AML-193 (cell line): ENCODE data around the gene TUBB4B.
A peak's percentile ranks its signal among the peaks of the same experiment; 100 is the strongest.

Experiments used
- DNase-seq, 2 experiments: peaks; one replicate each; lab custom pipeline; 2025; lab: John Stamatoyannopoulos, UW

The TUBB4B gene

DNA sequence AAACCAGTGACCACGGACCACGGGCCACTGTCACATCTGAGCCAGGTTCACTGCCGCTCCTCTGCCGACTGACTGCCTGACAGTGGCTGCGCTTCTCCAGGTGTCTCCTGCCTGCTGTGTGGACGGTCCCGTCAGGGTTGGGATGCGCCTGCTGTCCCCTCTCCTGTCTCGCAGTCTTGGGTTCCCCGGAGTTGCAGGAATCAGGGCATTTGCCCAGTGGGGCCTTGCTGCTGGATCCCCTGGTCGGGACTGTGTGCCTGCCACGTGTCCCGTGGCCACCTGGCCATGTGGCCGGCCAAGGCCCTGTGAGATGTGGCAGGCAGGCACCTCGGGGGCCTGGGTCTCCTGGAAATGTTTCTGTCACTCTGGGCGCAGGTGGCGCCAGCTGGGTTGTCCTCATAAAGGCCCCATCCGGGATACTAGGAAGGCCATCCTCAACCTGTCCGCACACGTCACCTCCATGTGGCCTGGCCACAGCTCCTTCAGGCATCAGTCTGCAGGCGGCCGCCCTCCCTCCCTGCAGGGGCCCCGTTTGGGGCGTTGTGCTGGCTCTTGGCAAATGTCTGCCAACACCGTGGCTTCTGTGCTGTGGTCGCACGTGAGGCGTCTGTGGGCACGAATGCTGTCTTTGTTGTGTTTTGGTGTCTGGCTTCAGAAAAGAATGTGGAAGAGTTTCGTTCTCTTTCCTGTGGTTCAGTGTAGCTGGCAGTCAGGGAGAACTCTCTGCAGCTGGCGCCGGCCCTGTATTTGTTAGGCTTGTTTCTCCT is 30.0 kb downstream of the TUBB4B start:
- DNase-seq, result no peak

DNA sequence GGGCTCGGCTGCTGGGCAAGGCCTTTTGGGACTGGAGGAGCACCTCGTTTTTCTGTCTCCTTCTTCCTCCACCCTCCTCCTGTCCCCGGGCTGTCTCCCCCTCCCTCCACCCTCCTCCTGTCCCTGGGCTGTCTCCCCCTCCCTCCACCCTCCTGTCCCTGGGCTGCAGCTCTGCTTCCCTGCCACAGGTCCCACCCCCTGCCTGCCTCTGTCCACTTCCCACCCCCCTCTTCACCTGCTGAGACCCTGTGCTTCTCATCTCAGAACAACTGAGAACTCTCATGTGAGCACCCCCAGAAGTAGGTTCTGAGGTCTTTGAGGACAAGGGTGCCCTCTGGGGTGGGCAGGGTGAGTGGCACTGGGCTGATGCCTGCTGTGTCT is 30.6 kb downstream of the TUBB4B start:
- no peak for DNase-seq

DNA sequence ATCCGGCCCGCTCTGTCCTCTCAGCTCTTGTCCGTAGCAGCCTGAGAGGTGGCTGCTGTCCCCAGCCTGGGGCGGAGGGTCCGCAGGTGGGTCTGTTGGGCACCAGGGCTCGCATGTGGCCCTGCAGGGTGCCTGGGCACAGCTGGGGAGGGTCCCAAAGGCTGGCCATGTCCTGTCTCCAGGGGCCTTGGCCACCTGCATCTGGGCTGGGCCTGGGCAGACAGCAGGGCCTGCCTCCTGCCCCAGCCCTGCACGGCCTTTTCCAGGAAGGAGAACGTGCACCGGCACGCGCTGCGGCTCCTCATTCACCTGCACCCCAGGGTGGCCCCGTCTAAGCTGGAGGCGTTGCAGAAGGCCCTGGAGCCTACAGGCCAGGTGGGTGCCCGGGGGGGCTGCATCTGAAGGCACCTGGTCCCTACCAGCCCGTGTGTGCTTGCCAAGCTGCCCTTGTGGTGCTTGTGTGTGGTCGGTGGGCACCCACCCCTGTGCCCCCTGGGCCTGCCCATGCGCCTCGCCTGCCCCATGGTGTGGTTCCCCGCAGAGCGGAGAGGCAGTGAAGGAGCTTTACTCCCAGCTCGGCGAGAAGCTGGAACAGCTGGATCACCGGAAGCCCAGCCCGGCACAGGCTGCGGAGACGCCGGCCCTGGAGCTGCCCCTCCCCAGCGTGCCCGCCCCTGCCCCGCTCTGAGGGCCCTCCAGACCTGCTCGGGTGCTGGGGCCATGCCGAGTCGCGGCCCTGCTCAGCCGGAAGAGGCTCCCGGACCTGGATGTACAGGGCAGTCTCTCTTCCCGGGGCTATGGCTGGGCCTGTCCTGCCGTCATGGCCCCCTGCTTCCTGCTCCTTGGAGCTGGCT is 31.4 kb downstream of the TUBB4B start:
- no peak for DNase-seq

DNA sequence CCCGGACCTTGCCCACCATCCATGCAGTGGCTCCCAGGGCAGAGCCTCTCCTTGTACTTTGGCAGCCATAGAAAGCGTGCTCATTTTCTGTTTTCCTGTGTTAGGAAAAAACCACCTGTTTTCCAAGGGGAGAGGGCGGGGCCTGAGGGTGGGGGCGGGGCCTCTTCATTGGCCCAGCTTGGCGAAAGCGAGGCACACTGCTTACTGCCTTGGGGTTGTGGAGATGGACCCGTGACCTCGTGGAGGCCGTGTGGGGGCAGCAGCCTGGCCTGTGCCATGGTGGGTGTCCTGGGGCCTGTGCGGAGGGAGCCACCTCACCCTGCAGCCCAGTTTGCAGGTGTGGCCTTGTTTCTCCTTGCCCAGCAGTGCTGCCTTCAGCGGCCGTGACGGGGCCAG is 32.0 kb downstream of the TUBB4B start:
- DNase-seq, result no peak

DNA sequence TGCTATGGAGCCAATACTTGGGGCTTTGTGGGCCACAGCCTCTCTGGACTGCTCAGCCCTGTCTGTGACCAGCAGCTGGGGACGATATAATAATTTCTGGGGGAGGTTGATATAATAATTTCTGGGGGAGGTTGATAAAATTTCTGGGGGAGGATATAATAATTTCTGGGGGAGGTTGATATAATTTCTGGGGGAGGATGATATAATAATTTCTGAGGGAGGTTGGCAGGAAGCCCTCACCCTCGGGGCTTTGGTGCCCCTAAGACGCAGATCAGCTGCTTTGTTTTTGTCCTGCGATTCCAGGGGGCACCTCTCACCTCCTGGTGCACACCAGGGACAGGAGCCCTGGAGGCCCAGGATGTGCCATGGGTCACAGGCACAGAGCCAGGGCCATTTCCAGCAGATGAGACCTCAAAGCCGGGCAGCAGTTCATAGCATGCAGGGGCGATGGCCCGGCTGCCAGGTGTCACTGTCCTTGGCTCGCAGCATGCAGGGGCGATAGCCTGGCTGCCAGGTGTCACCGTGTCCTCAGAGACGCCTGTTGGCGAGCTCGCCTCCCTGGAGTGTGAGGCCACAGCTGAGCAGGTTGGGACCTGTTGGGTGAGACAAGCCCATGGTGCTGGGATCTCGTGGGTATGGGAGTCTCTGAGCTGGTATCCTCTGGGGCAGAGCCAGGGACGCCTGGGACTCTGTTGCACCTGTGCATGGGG is 32.7 kb downstream of the TUBB4B start:
- DNase-seq, result no peak

DNA sequence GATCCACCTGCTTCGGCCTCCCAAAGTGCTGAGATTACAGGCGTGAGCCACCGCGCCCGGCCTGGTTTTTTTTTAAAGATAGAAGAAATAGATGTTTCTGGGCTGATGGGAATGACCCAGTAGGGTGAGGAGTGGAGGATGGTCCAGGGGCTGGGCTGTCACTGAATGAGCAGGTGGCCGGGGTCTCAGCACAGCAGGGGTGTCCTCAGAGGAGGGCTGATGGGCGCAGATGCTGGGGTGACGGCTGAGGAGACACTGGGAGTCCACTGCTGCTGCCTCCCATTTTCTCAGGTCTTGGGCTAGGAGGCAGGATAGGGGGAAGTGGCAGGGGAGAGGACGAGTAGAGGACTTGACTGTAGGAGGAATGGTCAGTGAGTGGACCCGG is 34.1 kb downstream of the TUBB4B start:
- no peak for DNase-seq

DNA sequence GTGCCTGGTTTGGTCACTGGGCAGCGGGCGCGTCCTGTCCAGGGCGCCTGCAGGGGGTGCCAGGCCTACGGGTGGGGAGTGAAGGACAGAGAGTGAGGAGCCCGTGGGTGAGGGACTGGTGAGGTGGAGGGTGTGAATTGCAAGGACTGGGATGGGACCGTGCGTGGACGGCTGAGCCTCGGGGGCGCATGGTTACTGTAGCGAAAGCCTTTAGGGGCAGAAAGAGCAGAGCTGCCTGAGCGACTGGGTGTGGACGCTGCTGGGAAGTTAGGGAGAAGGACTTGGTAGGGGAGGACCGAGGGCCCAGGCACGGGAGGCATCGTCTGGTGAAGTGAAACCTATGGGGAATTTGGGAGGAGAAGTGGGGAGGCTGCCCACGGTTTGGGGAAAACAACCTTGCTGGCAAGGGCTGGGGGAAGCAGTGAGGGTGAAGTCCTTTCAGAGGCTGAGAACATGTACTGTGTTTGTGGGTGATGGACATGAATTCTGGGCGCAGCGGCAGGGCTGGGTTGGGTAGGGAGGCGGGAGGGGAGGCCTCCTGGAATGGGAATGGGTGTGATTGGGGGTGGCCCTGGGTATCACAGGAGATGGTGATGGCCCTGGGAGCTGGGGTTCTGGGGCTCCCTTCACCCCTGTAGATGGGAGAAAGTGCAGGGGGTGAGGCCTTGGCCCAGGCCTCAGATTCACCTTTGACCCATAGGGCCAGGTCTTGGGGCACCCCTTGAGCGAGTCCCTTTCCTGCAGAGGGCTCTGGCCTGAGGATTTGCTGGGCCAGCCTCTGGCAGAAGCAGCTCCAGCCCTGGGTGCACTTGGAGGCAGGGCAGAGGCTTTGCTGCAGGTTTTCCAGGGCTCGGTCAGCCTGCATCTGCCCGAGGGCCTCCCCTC is 34.7 kb downstream of the TUBB4B start:
- DNase-seq, result no peak

DNA sequence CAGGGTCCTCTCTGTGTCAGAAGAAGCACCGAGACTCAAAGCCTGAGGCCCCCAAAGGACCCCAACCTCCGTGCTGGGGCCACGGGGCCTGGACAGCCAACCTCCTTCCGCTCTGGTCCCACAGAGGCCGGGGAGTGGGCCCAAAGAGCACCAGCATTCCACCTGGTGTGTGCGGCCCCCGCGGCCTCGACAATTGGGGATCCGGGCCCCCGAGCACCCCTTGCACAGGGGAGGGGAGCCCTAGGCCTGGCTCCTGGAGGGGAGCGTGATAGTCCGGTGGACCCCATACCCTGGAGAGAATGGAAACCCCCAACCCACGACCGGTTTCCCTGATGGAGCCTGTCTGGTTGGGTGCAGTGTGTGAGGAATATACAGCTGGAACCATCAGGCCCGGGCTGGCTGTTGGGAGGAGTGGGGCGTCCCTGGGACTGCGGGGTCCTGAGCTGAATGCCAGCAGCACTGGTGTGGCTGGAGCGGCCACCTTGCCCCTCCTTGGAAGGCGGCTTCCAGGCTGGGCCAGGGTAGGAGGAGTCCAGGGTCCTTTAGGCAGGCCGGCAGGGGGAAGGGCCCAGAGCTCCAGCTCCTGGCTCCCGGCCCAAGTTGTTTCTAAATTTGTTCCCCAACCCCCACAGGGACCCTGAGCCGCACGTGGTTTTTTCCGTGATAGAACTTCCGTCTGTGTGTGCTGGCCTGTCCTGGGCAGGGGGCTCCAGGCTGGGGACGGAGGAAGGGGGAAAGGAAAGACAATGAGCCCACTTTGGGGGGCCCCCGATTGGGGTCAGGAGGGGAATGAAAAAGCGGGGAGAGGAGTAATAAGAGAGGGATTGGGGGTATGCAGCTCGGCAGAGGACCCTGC is 35.6 kb downstream of the TUBB4B start:
- peak; percentile 28 to 40 for DNase-seq

DNA sequence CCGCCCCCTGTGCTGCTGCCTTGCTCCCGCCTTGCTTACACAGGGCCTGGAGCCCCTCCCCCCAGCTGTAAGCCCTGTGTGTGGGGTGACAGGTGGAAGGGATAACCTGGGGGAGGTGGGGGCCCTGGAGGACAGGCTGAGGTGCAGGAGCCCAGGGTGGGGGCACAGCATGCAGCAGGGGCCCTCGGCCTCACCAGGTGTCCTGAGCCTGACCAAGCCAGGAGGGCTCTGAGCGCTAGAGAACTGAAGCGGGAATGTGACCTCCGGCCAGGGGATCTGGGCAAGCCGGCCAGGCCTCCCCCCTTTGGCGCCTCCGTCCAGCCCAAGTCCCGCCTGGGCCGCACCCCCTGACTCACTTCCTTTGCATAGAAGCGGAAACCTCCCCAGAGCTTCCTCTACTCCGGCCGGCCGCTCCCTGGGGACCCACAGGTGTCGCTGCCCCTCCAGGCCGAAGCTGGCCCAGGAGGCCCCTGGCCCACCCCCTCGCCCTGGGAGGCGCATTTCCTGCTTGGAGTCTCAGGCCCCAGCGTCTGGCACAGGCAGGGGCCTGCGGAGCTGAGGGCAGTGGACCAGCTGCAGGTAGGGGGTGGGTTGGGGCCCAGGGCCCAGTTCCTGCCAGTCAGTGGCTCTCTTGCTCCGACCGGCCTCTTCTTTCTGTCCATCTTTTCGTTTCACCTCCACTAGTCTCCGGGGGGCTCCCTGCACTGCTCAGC is 36.4 kb downstream of the TUBB4B start, which contains the start of gene TOR4A:
TSS of gene TOR4A (plus strand) at position 398 of the 713 bp plus-strand sequence. CDS start 964 bp downstream, outside the sequence.
- DNase-seq, result peak; percentile 64 to 71

DNA sequence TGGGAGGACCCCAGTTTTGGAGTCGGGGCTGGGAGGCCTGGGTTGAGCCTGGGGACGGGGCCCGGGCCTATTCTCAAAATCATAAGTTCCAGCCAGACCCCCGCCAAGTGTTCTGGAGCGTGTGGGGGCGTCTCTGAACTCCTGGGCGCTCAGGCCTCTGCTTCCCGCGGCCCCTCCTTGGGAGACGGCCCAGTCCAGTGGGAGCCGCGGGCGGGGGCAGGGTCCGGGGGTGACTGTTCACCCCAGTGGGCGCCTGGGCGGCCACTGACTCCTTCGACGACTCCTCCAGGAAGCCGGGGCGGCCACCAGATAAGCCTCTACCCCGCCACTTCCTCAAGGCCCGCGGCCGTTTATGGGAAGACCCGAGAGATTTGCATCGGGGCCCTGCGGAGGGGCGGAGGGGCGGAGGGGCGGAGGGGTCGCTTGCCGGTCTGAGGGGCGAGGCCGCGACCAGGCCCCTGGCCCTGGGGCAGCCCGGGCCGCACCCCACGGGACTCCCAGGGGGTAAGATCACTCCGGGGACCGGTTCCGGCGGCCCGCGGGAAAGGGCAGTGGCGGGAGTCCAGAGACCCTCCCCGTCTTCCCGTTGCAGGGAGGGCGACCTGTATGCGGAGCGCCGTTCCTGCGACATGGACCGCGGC is 37.1 kb downstream of the TUBB4B start:
- DNase-seq, result no peak

DNA sequence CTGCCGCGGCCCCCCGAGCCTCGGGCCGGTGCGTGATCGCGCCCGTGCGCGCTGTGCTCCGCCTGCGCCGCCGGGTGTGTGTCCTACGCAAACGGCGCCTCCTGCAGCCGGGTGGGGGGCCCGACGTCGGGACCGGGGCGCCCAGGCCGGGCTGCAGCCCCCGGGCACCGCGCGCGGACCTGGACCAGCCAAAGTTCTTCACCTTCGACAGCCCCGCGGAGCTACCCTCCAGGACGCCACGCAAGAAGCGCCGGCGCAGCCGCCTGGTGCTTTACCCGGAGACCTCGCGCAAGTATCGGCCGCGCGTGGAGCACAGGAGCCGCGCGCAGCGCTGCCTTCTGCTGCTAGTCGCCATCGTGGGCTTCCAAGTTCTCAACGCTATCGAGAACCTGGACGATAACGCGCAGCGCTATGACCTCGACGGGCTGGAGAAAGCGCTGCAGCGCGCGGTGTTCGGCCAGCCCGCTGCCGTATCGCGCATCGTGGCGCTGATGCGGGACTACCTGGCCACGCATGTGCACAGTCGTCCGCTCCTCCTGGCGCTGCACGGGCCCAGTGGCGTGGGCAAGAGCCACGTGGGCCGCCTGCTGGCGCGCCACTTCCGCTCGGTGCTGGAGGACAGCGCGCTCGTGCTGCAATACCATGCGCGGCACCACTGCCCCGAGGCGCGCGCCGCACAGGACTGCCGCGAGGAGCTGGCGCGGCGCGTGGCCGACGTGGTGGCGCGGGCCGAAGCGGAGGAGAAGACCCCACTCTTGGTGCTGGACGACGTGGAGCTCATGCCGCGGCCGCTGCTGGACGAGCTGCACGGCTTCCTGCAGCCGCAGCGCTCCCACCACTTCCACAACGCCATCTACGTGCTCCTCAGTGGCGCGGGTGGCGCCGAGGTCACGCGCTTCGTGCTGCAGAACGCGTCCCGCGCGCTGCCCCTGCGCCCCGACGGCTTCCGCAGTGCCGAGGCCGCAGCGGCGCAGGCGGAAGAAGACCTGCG is 37.9 kb downstream of the TUBB4B start:
- DNase-seq, result no peak

DNA sequence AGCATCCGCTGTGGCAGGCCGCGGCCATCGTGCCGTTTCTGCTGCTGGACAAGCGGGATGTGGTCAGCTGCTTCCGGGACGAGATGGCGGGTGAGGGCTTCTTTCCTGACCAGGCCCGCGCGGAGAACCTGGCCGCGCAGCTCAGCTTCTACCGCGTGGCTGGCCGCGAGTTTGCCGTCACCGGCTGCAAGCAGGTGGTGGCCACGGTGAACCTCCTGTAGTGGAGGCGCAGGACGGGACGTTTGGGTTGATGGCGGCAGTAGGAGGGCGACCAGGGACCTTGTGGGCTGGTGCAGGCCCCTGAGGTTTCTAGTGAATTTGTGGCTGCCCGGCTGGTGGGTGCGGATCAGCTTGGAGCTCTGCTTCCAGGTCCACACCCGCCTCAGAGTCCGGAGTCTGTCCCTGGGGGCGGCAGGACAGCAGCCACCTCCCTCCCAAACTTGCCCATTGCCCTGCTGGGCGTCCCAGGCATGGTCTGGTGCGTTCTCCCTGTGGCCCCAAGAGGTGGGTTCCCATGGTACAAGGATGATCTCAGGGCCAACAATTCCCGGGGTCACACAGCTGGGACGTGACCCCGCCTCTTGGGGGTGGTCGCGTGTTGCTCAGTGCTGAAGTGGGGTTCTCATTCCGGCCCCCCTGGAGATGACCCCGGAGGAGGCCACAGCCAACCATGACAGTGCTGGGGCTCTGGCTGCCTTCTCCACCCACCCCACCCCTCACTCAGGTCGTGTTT is 38.8 kb downstream of the TUBB4B start:
- DNase-seq, result no peak

DNA sequence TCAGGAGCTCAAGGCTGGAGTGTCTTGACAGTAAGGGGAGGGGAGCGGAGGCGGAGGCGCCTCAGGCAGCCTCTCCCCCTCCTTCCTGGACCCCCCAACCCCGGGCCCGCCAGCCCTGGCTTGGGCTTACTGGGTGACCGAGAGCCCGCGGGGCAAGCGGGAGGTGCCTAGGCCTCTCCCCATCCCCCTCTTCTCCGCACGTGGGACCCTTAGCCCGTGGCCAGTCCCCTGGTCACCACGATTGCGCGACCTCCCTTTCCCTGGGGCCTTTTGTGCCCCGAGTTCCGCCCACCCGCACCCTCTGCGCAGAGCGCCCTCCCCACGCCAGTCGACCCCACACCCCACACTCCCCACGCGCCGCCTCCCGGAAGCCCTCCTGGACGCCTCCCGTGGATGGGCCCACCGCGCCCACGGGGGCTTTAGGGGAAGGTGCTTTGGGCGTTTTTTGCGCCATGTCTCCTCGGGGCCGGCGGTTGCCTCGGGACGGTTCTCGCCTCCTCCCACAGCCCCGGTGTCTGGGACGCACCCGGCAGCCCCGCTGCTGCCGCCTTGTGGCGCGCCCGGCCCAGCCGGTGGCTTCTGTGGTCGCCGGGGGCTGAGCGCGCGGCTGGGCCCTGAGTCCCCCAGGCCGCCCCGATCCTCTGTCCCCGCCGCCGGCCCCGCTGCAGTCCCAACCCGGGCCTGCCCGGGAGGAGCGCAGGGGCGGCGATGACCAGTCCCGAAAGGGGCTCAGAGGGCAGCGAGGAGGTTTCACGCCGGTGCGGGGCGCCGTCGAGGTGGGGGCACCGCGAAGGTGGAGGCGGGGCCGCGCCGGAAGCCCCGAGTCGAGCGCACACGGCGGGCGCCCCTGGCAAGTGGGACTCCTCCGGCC is 39.6 kb downstream of the TUBB4B start:
- no peak for DNase-seq

DNA sequence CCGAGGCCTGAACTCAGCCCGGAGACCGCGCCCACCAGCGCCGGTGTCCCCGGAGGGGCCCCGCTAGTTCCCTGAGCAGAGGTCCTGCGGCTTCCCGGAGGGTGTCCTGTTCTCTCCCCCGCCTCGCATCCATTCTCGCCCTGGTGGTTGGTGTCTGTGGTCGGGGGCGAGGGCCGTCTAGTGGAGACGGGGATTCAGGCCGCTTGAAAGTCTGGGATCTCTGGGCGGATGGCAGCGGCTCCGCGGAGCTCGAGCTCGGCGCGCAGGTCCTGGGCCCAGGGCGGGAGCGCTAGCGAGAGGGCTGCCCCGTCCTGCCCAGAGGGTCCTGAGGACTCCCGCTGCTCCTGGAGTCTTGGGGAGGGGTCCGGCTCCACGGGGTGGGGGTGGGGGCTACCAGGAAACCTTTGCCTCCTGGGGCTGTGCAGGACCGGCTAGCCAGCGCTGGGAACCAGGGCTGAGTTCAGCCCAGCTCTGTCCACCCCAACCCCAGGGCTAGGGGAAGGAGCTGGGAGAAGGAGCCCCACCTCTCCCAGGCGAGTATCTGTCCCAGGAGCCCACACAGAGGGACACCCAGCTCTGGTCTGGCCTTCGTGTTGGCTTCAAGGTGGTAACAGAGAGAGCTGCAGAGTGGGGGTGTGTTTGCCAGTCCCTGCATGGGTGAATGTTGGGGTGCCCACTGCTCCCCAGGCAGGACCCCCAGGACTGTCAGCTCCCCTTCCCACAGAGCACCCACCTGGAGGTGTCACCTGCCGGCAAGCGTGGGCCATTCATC is 40.4 kb downstream of the TUBB4B start:
- no peak for DNase-seq

DNA sequence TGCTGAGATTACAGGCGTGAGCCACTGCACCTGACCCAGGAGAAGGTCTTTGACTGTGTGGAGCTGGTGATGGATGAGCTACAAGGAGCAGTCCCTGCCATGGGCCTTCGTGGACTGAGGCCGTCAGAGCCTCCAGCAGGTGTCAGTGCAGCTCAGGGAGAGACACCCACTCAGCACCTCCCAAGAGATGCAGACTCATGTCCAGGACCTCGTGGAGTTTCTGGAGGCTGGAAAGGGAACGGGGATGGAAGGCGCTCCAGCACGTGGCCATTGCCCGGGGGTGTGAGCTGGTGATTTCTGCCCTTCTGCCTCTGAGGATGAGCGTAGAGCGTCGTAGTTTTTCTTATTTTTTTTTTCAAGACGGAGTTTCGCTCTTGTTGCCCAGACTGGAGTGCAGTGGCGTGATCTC is 45.9 kb downstream of the TUBB4B start:
- peak; percentile 40 to 42 for DNase-seq

DNA sequence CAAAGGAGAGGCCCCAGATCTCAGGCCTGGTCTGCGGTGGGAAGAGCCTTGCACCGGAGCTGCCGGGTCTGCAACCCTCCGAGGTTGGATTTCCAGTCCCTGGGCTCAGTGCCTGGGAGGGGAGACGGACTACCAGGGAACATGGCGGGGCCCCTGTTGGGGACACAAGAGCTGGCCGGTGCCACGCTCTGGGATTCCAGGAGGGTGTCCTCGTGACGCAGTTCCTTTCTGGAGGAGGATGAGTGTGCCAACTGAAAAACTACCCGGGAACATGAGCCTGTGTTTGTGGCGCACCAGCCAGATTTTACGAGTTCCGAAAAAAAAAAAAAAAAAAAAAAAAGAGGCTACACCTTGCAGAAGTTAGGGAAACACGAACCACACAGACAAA is 52.0 kb downstream of the TUBB4B start:
- no peak for DNase-seq
